Endodermal cell (in vitro differentiated cells): ENCODE data around the gene ARHGEF11. TPM values are rescaled to one million over a fixed set of nuclear protein-coding genes. Genes with fewer than 3 reads are reported as not detected.
"Not testable (repeated sequence)": the region's sequence is repeated elsewhere in the genome, so short reads cannot be mapped to it uniquely, and the experiment has no call there.

Experiments used
- DNase-seq: peaks from one replicate; pipeline ENCODE4 v3.0.0-alpha.2; 2017
- H3K27ac ChIP-seq: 2 replicates; pipeline ENCODE4 v1.5.1; 2013; ENCODE audit warnings: mild to moderate bottlenecking, low read depth, low read length, moderate library complexity
- H3K27me3 ChIP-seq: 2 replicates; pipeline ENCODE4 v1.6.1; 2013; ENCODE audit warnings: mild to moderate bottlenecking, low read length, moderate library complexity; ENCODE audit not compliant: insufficient read depth, control insufficient read depth, poor library complexity, severe bottlenecking
- H3K36me3 ChIP-seq: 2 replicates; pipeline ENCODE4 v1.7.0; 2013; ENCODE audit warnings: mild to moderate bottlenecking, low read length, moderate library complexity; ENCODE audit not compliant: control insufficient read depth, insufficient read depth
- H3K4me1 ChIP-seq: one replicate; pipeline ENCODE4 v1.7.0; 2013; ENCODE audit warnings: low read length; ENCODE audit not compliant: control insufficient read depth, insufficient read depth
- H3K4me3 ChIP-seq: 2 replicates; pipeline ENCODE4 v1.5.1; 2013; ENCODE audit warnings: mild to moderate bottlenecking, low read length, moderate library complexity
- H3K9ac ChIP-seq: 2 replicates; pipeline ENCODE4 v1.6.1; 2013; ENCODE audit warnings: mild to moderate bottlenecking, low read length, moderate library complexity; ENCODE audit not compliant: poor library complexity, severe bottlenecking; ENCODE audit errors: extremely low read depth
- H3K9me3 ChIP-seq: 2 replicates; pipeline ENCODE4 v1.6.1; 2013; ENCODE audit warnings: mild to moderate bottlenecking, low read length, moderate library complexity; ENCODE audit not compliant: control insufficient read depth
- H3K27ac Mint-ChIP-seq: 2 replicates; pipeline ENCODE4 v1.8.0; 2020; ENCODE audit warnings: mixed read lengths
- H3K27me3 Mint-ChIP-seq: 2 replicates; pipeline ENCODE4 v1.8.0; 2021; ENCODE audit warnings: mild to moderate bottlenecking, mixed read lengths; ENCODE audit not compliant: insufficient read depth
- H3K36me3 Mint-ChIP-seq: 2 replicates; pipeline ENCODE4 v1.8.0; 2020; ENCODE audit warnings: low read depth, mixed read lengths
- H3K4me1 Mint-ChIP-seq: 2 replicates; pipeline ENCODE4 v1.8.0; 2020; ENCODE audit warnings: mixed read lengths
- H3K4me3 Mint-ChIP-seq: 2 replicates; pipeline ENCODE4 v1.8.0; 2020; ENCODE audit warnings: mild to moderate bottlenecking, moderate library complexity, mixed read lengths
- H3K9me3 Mint-ChIP-seq: 2 replicates; pipeline ENCODE4 v1.8.0; 2020; ENCODE audit warnings: mild to moderate bottlenecking, mixed read lengths
- CTCF ChIP-seq: fragments of 200-600 bp; sonication (generic); conservative IDR thresholded peaks from 2 replicates; pipeline ENCODE4 v1.5.0; 2021; ENCODE audit warnings: antibody characterized with exemption, mild to moderate bottlenecking
- WGBS, 2 experiments: methylation state at CpG; one replicate each; pipeline versions ENCODE4 v1.1.5 to v1.1.7; 2013; ENCODE audit warnings: missing lambda C conversion rate in 2 of 2, mixed read lengths in 1 of 2; ENCODE audit not compliant: insufficient coverage in 1 of 2, insufficient read length in 1 of 2; 5-methylcytosine and 5-hydroxymethylcytosine counted together
- total RNA-seq, 2 donors: library from RNA; stranded (reverse); fragmentation: NEBNext Ultra II Directional in 1 of 2; extraction: Animal tissue kit (Norgen Biotek cat#: 25700) in 1 of 2; gene quantifications; 2 replicates in 1 of 2; 3 replicates in 1 of 2; pipeline ENCODE4 v1.2.1, GENCODE V29; 2021

ARHGEF11 gene
- total RNA-seq, 2 donors from 2014 or later, result 54.2 to 56.5 TPM

DNA sequence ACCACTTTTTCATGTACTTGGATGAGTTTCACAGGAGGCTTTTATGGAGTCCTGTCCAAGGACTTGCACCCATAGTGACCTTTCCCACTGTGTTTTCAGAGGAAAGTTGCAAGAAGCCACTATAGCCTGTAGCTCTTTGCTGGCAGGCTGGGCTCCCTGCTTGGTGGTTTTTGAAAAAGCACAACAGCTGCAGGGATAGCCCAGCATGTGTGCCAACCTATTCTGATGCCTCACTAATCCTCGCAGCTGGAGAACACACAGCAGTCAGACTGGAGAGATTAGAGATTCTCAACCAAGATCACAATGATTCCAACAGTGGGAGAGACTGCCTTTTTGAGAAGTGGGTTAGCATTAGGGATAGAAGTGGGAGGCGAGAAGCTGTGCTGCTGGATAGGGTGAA is 24.1 kb upstream of the ARHGEF11 start:
- H3K4me3 ChIP-seq, result no peak overlapping the region
- peak; percentile 68 for DNase-seq
- WGBS, 2 experiments, result 64 to 65% methylated on average over 2 of the region's 2 CpGs
- H3K9ac ChIP-seq, result no peak overlapping the region
- TF ChIP-seq CTCF, result no peak
- Mint-ChIP-seq H3K36me3 (no peaks in the 10 kb centered on the region), H3K27me3 (peaks cover 12% of the 10 kb centered on the region), H3K4me1 (peaks cover 11% of the 10 kb centered on the region), H3K9me3 (peaks cover 2% of the 10 kb centered on the region), H3K27ac (no peak overlapping the region), H3K4me3 (no peak overlapping the region)
- H3K36me3 ChIP-seq, result no peaks in the 10 kb centered on the region
- H3K9me3 ChIP-seq, result no peaks in the 10 kb centered on the region
- peaks cover 5% of the 10 kb centered on the region for H3K4me1 ChIP-seq
- no peaks in the 10 kb centered on the region for H3K27me3 ChIP-seq
- H3K27ac ChIP-seq, result no peak overlapping the region

DNA sequence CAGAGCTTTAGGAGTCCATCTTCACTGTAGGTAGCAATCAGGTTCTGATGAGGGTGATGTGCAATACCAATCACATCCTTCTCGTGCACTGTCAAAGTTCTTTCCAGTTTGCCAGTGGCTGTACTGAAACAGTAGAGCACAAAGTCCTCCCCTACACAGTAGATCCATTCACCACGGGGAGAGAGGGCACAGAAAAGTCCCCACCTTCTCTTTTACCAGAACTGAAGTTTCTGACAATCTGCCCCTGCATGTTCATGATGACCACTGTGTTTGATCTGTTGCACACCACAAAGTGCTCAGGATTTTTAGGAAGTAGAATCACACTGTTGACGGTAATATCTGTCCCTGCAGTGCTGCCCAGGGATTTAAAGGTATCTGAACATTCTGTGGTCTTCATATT is 13.7 kb upstream of the ARHGEF11 start:
- H3K27me3 Mint-ChIP-seq, H3K4me1 ChIP-seq, H3K36me3 Mint-ChIP-seq, H3K4me3 Mint-ChIP-seq, H3K27me3 ChIP-seq, H3K4me1 Mint-ChIP-seq, DNase-seq, H3K9ac ChIP-seq, H3K4me3 ChIP-seq, H3K27ac ChIP-seq, H3K27ac Mint-ChIP-seq, H3K36me3 ChIP-seq: not testable (repeated sequence)
- H3K9me3 ChIP-seq, result peaks cover 10% of the 10 kb centered on the region
- 91 to 94% methylated on average over 2 to 3 of the region's 3 CpGs for WGBS, 2 experiments
- H3K9me3 Mint-ChIP-seq, result peaks cover 15% of the 10 kb centered on the region

GRCh38 chr1:157056269-157056668 is 10.7 kb upstream of the ARHGEF11 start:
- DNase-seq, result no peak
- no peaks in the 10 kb centered on the region for H3K27me3 ChIP-seq
- no peak overlapping the region for H3K9ac ChIP-seq
- no peak for TF ChIP-seq CTCF
- H3K36me3 ChIP-seq, result no peaks in the 10 kb centered on the region
- no peak overlapping the region for H3K27ac ChIP-seq
- H3K27ac Mint-ChIP-seq, result no peak overlapping the region
- no peak overlapping the region for H3K4me3 ChIP-seq
- no peak overlapping the region for H3K4me3 Mint-ChIP-seq
- H3K27me3 Mint-ChIP-seq, result peaks cover 6% of the 10 kb centered on the region
- peaks cover 21% of the 10 kb centered on the region for H3K9me3 ChIP-seq
- H3K4me1 Mint-ChIP-seq, result peaks cover under 1% of the 10 kb centered on the region
- peaks cover 22% of the 10 kb centered on the region for H3K9me3 Mint-ChIP-seq
- H3K36me3 Mint-ChIP-seq, result no peaks in the 10 kb centered on the region
- WGBS, 2 experiments, result 89% methylated on average over 1 of the region's 1 CpG; no CpG with 5 or more reads in 1 of the 2 experiments
- no peaks in the 10 kb centered on the region for H3K4me1 ChIP-seq

DNA sequence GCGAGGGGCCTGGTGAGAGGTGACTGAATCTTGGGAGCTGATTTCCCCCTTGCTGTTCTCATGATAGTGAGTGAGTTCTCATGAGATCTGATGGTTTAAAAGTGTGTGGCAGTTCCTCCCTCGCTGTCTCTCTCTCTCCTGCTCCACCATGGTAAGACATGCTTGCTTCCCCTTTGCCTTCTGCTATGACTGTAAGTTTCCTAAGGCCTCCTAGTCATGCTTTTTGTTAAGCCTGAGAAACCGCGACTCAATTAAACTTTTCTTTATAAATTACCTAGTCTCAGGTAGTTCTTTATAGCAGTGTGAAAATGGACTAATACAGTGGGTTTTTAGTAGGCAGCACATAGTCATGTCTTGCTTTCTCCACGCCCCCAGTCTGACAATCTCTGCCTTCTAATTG is 10.2 kb upstream of the ARHGEF11 start:
- H3K36me3 ChIP-seq, H3K27me3 Mint-ChIP-seq, DNase-seq, H3K27ac Mint-ChIP-seq, H3K27ac ChIP-seq, H3K4me3 Mint-ChIP-seq, H3K4me1 ChIP-seq, H3K27me3 ChIP-seq, H3K4me1 Mint-ChIP-seq, H3K4me3 ChIP-seq, H3K36me3 Mint-ChIP-seq, H3K9ac ChIP-seq: not testable (repeated sequence)
- 90 to 93% methylated on average over 2 to 5 of the region's 5 CpGs for WGBS, 2 experiments
- H3K9me3 Mint-ChIP-seq, result peaks cover 19% of the 10 kb centered on the region
- H3K9me3 ChIP-seq, result peaks cover 18% of the 10 kb centered on the region
